ENCODE results near the gene LCE3E. TPM values are rescaled to one million over a fixed set of nuclear protein-coding genes. Genes with fewer than 3 reads are reported as not detected.
"Not testable (repeated sequence)": the region's sequence is repeated elsewhere in the genome, so short reads cannot be mapped to it uniquely, and the experiment has no call there.

Gene LCE3E
- total and polyA plus RNA-seq, 8 donors: 0.65 TPM; not detected in 7

DNA sequence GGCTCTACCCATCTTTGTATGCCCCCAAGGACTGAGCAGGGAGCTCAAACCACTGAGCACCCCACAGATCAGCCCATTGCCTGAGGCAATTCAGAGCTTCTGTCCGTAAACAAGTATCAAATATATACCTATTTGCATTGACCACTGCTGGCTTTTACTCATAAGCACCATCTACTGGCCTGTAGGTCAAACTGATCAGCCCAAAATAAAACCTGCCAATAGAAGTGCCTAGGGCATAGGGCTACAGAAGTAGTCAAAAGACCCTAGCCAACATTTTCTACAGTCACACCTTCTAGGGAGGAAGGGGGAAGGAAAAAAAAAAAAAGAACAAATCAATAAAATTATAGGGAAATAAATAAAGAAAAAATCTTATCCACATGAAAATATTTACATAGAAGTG, 19.0 kb upstream of the LCE3E start:
- Histone ChIP-seq H3K27ac (no peak overlapping the region), H3K4me3 (no peak overlapping the region), H3K4me1 (no peaks in the 10 kb centered on the region)

DNA sequence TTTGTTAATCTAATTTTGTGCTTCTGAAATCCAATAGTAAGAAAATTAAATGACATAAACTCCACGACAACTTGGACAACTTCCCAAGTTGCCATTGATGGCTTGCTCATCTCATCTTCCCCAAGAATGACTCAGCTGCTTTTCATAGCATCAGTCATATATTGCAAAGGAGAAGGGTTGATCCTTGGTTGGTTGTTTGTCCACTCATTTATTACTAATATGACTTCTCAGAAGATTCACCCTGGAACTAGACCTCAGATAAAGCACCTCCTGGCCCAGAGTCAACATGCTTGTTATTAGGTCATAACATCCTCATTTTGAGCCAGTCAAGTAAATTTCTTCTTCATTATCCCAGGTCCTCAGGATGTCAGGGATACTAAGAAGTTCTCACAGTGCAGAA, 16.1 kb upstream of the LCE3E start:
- no peaks in the 10 kb centered on the region for H3K4me1 ChIP-seq
- H3K27me3 ChIP-seq: peaks cover 0 to 8% (median 0%) of the 10 kb centered on the region in 3 donors
- WGBS, 5 donors: 54 to 84% (median 77%) methylated on average over 1 of the region's 1 CpG
- H3K4me3 ChIP-seq: no peak overlapping the region
- intact Hi-C loops (cut with DNase I; ENCODE audit: low total_unique reads): no loop called here
- no peak overlapping the region for H3K27ac ChIP-seq
- TF ChIP-seq POLR2A (IDR thresholded peaks at IDR 0.05): no peak
- no peak for DNase-seq
- H3K9me3 ChIP-seq: no peaks in the 10 kb centered on the region
- H3K36me3 ChIP-seq: no peaks in the 10 kb centered on the region

More for the DNA sequence above, 19.0 kb upstream of the LCE3E start:
- no peak for TF ChIP-seq EP300 (IDR thresholded peaks at IDR 0.05)
- TF ChIP-seq POLR2AphosphoS5 (IDR thresholded peaks at IDR 0.05): no peak
- TF ChIP-seq, protein P1, sequence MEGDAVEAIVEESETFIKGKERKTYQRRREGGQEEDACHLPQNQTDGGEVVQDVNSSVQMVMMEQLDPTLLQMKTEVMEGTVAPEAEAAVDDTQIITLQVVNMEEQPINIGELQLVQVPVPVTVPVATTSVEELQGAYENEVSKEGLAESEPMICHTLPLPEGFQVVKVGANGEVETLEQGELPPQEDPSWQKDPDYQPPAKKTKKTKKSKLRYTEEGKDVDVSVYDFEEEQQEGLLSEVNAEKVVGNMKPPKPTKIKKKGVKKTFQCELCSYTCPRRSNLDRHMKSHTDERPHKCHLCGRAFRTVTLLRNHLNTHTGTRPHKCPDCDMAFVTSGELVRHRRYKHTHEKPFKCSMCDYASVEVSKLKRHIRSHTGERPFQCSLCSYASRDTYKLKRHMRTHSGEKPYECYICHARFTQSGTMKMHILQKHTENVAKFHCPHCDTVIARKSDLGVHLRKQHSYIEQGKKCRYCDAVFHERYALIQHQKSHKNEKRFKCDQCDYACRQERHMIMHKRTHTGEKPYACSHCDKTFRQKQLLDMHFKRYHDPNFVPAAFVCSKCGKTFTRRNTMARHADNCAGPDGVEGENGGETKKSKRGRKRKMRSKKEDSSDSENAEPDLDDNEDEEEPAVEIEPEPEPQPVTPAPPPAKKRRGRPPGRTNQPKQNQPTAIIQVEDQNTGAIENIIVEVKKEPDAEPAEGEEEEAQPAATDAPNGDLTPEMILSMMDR (IDR thresholded peaks at IDR 0.05): no peak
- H3K27me3 ChIP-seq: no peaks in the 10 kb centered on the region
- WGBS, 5 donors: 38 to 56% (median 54%) methylated on average over 1 of the region's 1 CpG; no CpG with 5 or more reads in 2 of the 5 donors
- no peak for DNase-seq
- intact Hi-C loops (cut with DNase I; ENCODE audit: low total_unique reads): no loop called here
- no peaks in the 10 kb centered on the region for H3K36me3 ChIP-seq
- H3K9me3 ChIP-seq: no peaks in the 10 kb centered on the region

DNA sequence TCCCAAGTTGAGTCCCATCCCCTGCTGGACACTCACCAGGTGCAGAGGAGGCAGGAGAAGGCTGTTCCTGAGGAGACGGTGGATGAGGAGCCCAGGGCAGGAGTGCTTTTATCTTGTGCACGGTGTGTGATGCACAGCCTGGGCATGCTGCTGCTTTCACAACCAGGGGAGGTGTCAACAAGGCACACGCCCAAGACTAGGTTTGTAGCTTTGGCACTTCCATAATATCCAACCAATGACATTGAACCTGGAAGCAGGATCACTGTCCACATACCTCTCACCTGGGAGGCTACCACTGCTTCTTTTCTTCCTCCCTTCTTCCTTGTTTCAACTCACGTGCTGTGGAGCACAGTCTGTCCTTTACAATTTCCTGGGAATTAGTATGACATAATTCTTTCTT, 13.9 kb upstream of the LCE3E start, which contains the start of gene LCE3D:
LCE3D (minus strand) TSS at position 84 of the 400 bp plus-strand sequence. CDS start 580 bp downstream, outside the sequence.
- Histone ChIP-seq H3K4me3 (no peak within 1 kb of the TSS), H3K4me1 (no peaks in the 10 kb centered on the region), H3K36me3 (no peaks in the 10 kb centered on the region), H3K27ac (no peak within 1 kb of the TSS), H3K9me3 (no peaks in the 10 kb centered on the region), H3K27me3 (peaks cover 0 to 8% (median 0%) of the 10 kb centered on the region in 3 donors)
- DNase-seq: no peak
- intact Hi-C loops (cut with DNase I; ENCODE audit: low total_unique reads): no loop called here
- WGBS, 5 donors: 73 to 82% (median 75%) methylated on average over 4 of the region's 4 CpGs
- TF ChIP-seq EP300 (IDR thresholded peaks at IDR 0.05) (no peak), POLR2AphosphoS5 (IDR thresholded peaks at IDR 0.05) (no peak), POLR2A (IDR thresholded peaks at IDR 0.05) (no peak)
- TF ChIP-seq, protein P1 (IDR thresholded peaks at IDR 0.05): no peak

DNA sequence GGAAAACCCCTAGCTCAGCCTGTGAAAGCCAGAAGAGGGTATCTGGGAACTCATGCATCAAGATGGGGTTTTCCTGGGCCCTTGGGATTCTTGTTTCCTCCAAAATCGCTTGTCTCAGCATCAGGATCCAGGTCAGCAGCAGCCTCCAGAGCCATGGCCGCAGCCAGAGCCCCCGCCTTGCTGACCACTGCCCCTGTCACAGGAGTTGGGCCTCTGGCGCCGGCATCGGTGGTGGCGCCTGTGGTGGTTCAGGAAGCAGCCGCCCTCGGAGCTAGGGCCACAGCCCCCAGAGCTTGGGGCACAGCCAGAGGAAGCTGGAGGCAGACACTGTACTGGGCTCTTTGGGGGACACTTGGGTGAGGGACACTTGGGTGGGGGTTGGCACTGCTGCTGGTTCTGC, 12.9 kb upstream of the LCE3E start:
- 92 to 93% (median 93%) methylated on average over 6 to 9 of the region's 9 CpGs; no CpG with 5 or more reads in 1 of the 5 donors for WGBS, 5 donors

DNA sequence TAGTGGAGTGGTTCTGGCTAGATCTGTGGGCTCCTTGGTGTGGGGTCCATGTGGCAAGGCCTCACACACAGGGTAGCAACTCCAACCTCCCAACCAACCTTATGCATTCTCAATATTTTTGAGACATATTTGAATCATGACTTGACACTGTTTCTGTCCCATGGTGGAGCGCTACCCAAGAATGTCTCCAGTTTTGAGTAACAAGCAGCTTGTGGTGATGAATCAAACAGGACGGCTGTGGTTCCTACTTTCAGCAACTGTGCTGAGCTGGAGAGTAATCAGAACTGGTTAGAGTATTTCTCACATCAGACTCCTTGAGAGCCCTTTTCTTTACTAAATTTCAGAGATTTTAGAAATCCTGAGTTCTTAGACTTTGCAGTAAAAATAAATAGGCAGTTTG, 10.6 kb upstream of the LCE3E start:
- intact Hi-C loops (cut with DNase I; ENCODE audit: low total_unique reads): no loop called here
- 70 to 86% (median 79%) methylated on average over 2 of the region's 2 CpGs for WGBS, 5 donors
- no peaks in the 10 kb centered on the region for H3K9me3 ChIP-seq
- H3K27ac ChIP-seq: no peak overlapping the region
- no peaks in the 10 kb centered on the region for H3K4me1 ChIP-seq
- no peak overlapping the region for H3K4me3 ChIP-seq
- TF ChIP-seq POLR2A (IDR thresholded peaks at IDR 0.05) (no peak), EP300 (IDR thresholded peaks at IDR 0.05) (no peak)
- TF ChIP-seq, protein P1 (IDR thresholded peaks at IDR 0.05): no peak
- H3K36me3 ChIP-seq: no peaks in the 10 kb centered on the region
- H3K27me3 ChIP-seq: peaks cover 0 to 14% (median 0%) of the 10 kb centered on the region in 3 donors
- no peak for DNase-seq

More for the DNA sequence above, 12.9 kb upstream of the LCE3E start:
- DNase-seq; H3K36me3 ChIP-seq; H3K4me3 ChIP-seq; H3K27me3 ChIP-seq; H3K27ac ChIP-seq; H3K4me1 ChIP-seq; intact Hi-C loops (cut with DNase I; ENCODE audit: low total_unique reads); H3K9me3 ChIP-seq: not testable (repeated sequence)
